ENCODE measurements around the gene TGFBI. TPM values are rescaled to one million over a fixed set of nuclear protein-coding genes. Genes with fewer than 3 reads are reported as not detected.

TGFBI gene
- total RNA-seq, 4 donors from 2014 or later: 38.4 to 48.0 (median 40.0) TPM

DNA sequence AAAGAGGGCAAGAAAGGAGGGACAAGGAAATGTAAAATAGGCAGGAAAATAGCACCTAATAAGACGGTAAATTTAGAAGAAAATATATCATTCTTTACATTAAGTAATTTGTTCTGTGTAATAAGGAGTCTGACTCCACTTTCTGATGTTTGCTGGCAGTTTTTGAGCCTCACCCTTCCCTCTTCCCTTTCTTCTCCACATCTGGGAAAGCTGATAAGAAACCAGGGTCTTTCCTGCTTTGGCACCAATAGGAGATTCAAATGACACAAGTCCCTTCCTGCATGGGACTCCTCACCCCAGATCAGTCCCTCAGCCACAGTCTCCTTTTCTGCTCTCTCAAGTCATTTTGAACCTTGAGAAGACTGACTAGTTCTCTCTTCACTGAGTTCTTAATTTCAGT, 42.8 kb upstream of the TGFBI start:
- intact Hi-C loops (cut with DNase I; ENCODE audit: low total_unique reads): no loop called here
- Histone ChIP-seq H3K36me3 (no peaks in the 10 kb centered on the region), H3K4me3 (no peak overlapping the region), H3K27me3 (no peaks in the 10 kb centered on the region), H3K4me1 (no peaks in the 10 kb centered on the region), H3K9me3 (no peaks in the 10 kb centered on the region), H3K27ac (peak overlapping the region; percentile 23 to 53 (median 42))
- DNase-seq: no peak
- no peak for ATAC-seq
- no peak for TF ChIP-seq POLR2A (IDR thresholded peaks at IDR 0.05)
- TF ChIP-seq, protein P1, sequence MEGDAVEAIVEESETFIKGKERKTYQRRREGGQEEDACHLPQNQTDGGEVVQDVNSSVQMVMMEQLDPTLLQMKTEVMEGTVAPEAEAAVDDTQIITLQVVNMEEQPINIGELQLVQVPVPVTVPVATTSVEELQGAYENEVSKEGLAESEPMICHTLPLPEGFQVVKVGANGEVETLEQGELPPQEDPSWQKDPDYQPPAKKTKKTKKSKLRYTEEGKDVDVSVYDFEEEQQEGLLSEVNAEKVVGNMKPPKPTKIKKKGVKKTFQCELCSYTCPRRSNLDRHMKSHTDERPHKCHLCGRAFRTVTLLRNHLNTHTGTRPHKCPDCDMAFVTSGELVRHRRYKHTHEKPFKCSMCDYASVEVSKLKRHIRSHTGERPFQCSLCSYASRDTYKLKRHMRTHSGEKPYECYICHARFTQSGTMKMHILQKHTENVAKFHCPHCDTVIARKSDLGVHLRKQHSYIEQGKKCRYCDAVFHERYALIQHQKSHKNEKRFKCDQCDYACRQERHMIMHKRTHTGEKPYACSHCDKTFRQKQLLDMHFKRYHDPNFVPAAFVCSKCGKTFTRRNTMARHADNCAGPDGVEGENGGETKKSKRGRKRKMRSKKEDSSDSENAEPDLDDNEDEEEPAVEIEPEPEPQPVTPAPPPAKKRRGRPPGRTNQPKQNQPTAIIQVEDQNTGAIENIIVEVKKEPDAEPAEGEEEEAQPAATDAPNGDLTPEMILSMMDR (IDR thresholded peaks at IDR 0.05 in 4 of 5, conservative IDR thresholded peaks at IDR 0.05 in 1 of 5): no peak
- in situ Hi-C loops (cut with MboI; ENCODE audit: low sequenced_read_pairs in 4 of 4): no loop called here

DNA sequence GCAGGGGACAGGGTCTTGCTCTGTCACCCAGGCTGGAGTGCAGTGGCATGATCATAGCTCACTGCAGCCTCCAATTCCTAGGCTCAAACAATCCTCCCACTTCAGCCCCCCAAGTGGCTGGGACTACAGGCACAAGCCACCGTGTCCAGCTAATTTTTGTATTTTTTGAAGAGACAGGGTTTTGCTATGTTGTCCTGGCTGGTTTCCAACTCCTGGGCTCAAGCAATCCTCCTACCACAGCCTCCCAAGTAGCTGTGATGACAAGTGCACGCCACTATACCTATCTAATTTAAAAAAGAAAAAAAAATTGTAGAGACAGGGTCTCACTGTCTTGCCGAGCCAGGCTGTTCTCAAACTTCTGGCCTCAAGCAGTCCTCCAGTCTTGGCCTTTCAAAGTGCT, 42.4 kb upstream of the TGFBI start:
- ATAC-seq (no peak), DNase-seq (no peak)
- Histone ChIP-seq H3K9me3 (no peaks in the 10 kb centered on the region), H3K4me3 (no peak overlapping the region), H3K27ac (peak overlapping the region; percentile 23 to 53 (median 42)), H3K36me3 (no peaks in the 10 kb centered on the region), H3K4me1 (no peaks in the 10 kb centered on the region), H3K27me3 (no peaks in the 10 kb centered on the region)
- no peak for TF ChIP-seq POLR2A (IDR thresholded peaks at IDR 0.05)
- TF ChIP-seq, protein P1 (IDR thresholded peaks at IDR 0.05 in 4 of 5, conservative IDR thresholded peaks at IDR 0.05 in 1 of 5): no peak
- in situ Hi-C loops (cut with MboI; ENCODE audit: low sequenced_read_pairs in 4 of 4): no loop called here
- intact Hi-C loops (cut with DNase I; ENCODE audit: low total_unique reads): no loop called here

DNA sequence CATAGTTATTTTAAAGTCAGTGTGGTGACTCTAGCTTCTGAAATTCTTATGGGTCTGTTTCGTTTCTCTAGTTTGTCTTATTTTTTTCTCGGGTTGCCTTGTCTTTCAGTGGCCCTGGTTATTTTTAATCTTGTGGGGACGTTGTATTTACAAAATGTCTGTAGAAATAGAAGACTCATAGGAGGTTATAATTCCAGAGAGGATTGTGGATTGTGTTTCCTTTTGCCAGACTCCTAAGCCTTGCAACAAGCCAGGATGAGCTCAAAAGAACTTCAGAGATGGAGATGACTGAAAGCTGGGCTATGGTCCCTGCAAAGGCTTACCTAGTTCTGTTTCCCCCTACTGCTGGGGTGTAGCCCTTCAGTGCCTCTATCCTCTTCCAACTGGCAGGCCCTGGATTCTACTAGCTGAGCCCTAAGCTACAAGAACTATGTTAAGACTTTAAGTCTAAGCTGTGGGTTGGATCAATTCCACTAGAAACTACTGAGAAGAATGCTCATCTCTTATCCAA, 41.8 kb upstream of the TGFBI start:
- ATAC-seq: peak; percentile 58 to 76

GRCh38 chr5:135988546-135988945, 40.2 kb upstream of the TGFBI start:
- H3K27me3 ChIP-seq: no peaks in the 10 kb centered on the region
- H3K27ac ChIP-seq: no peak overlapping the region
- ATAC-seq: no peak
- H3K9me3 ChIP-seq: no peaks in the 10 kb centered on the region
- TF ChIP-seq POLR2A (IDR thresholded peaks at IDR 0.05): no peak
- TF ChIP-seq, protein P1 (IDR thresholded peaks at IDR 0.05 in 4 of 5, conservative IDR thresholded peaks at IDR 0.05 in 1 of 5): no peak
- H3K4me3 ChIP-seq: no peak overlapping the region
- in situ Hi-C loops (cut with MboI; ENCODE audit: low sequenced_read_pairs in 4 of 4): no loop called here
- no peaks in the 10 kb centered on the region for H3K4me1 ChIP-seq
- no peaks in the 10 kb centered on the region for H3K36me3 ChIP-seq
- no peak for DNase-seq
- intact Hi-C loops (cut with DNase I; ENCODE audit: low total_unique reads): no loop called here

More for the DNA sequence above, 41.8 kb upstream of the TGFBI start:
- Histone ChIP-seq H3K4me3 (no peak overlapping the region), H3K4me1 (no peaks in the 10 kb centered on the region), H3K27me3 (no peaks in the 10 kb centered on the region), H3K9me3 (no peaks in the 10 kb centered on the region), H3K27ac (peak overlapping the region; percentile 23 to 53 (median 42)), H3K36me3 (no peaks in the 10 kb centered on the region)
- in situ Hi-C loops (cut with MboI; ENCODE audit: low sequenced_read_pairs in 4 of 4): no loop called here
- no peak for DNase-seq
- intact Hi-C loops (cut with DNase I; ENCODE audit: low total_unique reads): no loop called here
- TF ChIP-seq POLR2A (IDR thresholded peaks at IDR 0.05): no peak
- TF ChIP-seq, protein P1 (IDR thresholded peaks at IDR 0.05 in 4 of 5, conservative IDR thresholded peaks at IDR 0.05 in 1 of 5): no peak

- no peaks in the 10 kb centered on the region for H3K9me3 ChIP-seq
- H3K4me3 ChIP-seq: no peak overlapping the region
- H3K4me1 ChIP-seq: no peaks in the 10 kb centered on the region
- no peak for DNase-seq
- in situ Hi-C loops (cut with MboI; ENCODE audit: low sequenced_read_pairs in 4 of 4): no loop called here
- no peak for ATAC-seq
- H3K36me3 ChIP-seq: no peaks in the 10 kb centered on the region
- no peaks in the 10 kb centered on the region for H3K27me3 ChIP-seq
- TF ChIP-seq POLR2A (IDR thresholded peaks at IDR 0.05): no peak
- TF ChIP-seq, protein P1 (IDR thresholded peaks at IDR 0.05 in 4 of 5, conservative IDR thresholded peaks at IDR 0.05 in 1 of 5): no peak
- intact Hi-C loops (cut with DNase I; ENCODE audit: low total_unique reads): no loop called here
- no peak overlapping the region for H3K27ac ChIP-seq
Measured at GRCh38 chr5:135989686-135990085, 39.1 kb upstream of the TGFBI start.
